Sigmoid colon (tissue), 4 donors: ENCODE data around the gene TYR.

Source experiments
- EP300 ChIP-seq, 4 donors: sonication (generic); formaldehyde crosslinking; IDR thresholded peaks; one replicate each; pipeline ENCODE4 v1.6.1; 2017; ENCODE audit warnings: antibody characterized with exemption in 4 of 4
- POLR2A ChIP-seq, 2 donors: fragments of 450-650 bp; IDR thresholded peaks; one replicate each; pipeline ENCODE4 v1.6.1; 2016; ENCODE audit warnings: antibody characterized with exemption in 2 of 2, mild to moderate bottlenecking in 2 of 2, moderate library complexity in 2 of 2
- POLR2AphosphoS5 ChIP-seq, 4 donors: sonication (generic); formaldehyde crosslinking; IDR thresholded peaks; one replicate each; pipeline ENCODE4 v1.6.1; 2017; ENCODE audit warnings: antibody characterized with exemption in 4 of 4
- TF ChIP-seq, protein P1 (sequence below), 4 experiments: fragments of 450-650 bp in 3 of 4; fragments of 200-600 bp in 1 of 4; IDR thresholded peaks; one replicate each; pipeline ENCODE4 v1.5.1; 2016 to 2019; ENCODE audit warnings: antibody characterized with exemption in 4 of 4, mild to moderate bottlenecking in 3 of 4, moderate library complexity in 2 of 4

DNA sequence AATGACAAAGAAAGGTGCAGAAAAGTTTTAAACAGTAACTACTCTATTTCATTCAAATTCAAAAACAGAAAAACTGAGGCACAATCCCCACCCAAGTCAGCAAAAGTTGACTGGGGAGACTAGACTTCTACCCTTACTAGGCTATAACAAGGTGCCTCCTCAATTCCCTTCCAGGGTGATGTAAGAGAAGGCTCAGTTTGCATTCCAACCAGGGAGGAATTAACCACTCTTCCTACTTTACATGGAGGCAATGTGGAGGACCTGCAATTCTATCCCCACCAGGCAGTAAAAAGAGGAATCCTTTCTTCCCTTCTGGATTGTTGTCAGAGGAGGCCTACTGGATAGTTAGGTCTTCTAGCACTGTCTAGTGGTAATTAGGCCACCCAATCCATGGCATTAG lies 26.1 kb downstream of the TYR start:
- TF ChIP-seq POLR2A (IDR thresholded peaks at IDR 0.05) = no peak
- TF ChIP-seq, protein P1, sequence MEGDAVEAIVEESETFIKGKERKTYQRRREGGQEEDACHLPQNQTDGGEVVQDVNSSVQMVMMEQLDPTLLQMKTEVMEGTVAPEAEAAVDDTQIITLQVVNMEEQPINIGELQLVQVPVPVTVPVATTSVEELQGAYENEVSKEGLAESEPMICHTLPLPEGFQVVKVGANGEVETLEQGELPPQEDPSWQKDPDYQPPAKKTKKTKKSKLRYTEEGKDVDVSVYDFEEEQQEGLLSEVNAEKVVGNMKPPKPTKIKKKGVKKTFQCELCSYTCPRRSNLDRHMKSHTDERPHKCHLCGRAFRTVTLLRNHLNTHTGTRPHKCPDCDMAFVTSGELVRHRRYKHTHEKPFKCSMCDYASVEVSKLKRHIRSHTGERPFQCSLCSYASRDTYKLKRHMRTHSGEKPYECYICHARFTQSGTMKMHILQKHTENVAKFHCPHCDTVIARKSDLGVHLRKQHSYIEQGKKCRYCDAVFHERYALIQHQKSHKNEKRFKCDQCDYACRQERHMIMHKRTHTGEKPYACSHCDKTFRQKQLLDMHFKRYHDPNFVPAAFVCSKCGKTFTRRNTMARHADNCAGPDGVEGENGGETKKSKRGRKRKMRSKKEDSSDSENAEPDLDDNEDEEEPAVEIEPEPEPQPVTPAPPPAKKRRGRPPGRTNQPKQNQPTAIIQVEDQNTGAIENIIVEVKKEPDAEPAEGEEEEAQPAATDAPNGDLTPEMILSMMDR (IDR thresholded peaks at IDR 0.05) = no peak
- no peak for TF ChIP-seq POLR2AphosphoS5 (IDR thresholded peaks at IDR 0.05)
- TF ChIP-seq EP300 (IDR thresholded peaks at IDR 0.05) = no peak
